ENCODE results near the gene INTS1. TPM values are rescaled to one million over a fixed set of nuclear protein-coding genes. Genes with fewer than 3 reads are reported as not detected.

INTS1 gene
- total and polyA plus RNA-seq, 9 donors, result 1.9 to 80.5 (median 61.5) TPM

DNA sequence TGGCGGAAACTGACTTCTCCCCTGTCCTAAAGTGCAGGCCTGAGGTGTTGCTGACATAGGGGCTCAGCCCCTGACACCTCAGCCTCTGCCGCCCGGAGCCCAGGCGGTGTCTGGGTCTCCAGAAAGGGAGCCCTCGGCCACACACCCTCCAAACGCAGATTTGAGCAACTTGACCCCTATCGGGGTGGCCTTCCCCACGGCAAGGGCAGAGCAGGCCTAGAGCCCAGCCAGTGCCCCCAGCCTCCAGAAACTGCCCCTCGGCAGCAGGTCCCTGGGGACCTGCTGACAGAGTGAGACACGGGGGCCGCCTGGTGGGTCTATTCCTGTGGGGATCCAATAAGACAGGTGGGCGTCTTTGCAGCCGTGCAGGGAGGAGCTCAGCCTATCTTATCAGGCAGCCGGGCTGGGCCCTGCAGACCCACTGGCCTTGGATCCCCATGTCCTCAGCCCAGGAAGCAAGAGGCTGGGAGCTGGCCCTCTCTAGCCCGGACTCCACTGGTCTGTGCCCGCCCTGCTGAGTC, 40.8 kb upstream of the INTS1 start:
- H3K27ac ChIP-seq, result no peak overlapping the region
- no peak overlapping the region for H3K4me3 ChIP-seq
- H3K36me3 ChIP-seq, result no peaks in the 10 kb centered on the region
- TF ChIP-seq EP300 (IDR thresholded peaks at IDR 0.05) (no peak), POLR2A (IDR thresholded peaks at IDR 0.05) (no peak)
- TF ChIP-seq, protein P1, sequence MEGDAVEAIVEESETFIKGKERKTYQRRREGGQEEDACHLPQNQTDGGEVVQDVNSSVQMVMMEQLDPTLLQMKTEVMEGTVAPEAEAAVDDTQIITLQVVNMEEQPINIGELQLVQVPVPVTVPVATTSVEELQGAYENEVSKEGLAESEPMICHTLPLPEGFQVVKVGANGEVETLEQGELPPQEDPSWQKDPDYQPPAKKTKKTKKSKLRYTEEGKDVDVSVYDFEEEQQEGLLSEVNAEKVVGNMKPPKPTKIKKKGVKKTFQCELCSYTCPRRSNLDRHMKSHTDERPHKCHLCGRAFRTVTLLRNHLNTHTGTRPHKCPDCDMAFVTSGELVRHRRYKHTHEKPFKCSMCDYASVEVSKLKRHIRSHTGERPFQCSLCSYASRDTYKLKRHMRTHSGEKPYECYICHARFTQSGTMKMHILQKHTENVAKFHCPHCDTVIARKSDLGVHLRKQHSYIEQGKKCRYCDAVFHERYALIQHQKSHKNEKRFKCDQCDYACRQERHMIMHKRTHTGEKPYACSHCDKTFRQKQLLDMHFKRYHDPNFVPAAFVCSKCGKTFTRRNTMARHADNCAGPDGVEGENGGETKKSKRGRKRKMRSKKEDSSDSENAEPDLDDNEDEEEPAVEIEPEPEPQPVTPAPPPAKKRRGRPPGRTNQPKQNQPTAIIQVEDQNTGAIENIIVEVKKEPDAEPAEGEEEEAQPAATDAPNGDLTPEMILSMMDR (IDR thresholded peaks at IDR 0.05), result no peak
- intact Hi-C loops (cut with DNase I), result no loop called here
- H3K9me3 ChIP-seq, result no peaks in the 10 kb centered on the region
- H3K27me3 ChIP-seq, result no peaks in the 10 kb centered on the region
- DNase-seq, result no peak
- WGBS, 3 donors, result 63 to 68% (median 63%) methylated on average over 15 to 16 of the region's 16 CpGs
- no peaks in the 10 kb centered on the region for H3K4me1 ChIP-seq (ENCODE audit: insufficient read depth)

DNA sequence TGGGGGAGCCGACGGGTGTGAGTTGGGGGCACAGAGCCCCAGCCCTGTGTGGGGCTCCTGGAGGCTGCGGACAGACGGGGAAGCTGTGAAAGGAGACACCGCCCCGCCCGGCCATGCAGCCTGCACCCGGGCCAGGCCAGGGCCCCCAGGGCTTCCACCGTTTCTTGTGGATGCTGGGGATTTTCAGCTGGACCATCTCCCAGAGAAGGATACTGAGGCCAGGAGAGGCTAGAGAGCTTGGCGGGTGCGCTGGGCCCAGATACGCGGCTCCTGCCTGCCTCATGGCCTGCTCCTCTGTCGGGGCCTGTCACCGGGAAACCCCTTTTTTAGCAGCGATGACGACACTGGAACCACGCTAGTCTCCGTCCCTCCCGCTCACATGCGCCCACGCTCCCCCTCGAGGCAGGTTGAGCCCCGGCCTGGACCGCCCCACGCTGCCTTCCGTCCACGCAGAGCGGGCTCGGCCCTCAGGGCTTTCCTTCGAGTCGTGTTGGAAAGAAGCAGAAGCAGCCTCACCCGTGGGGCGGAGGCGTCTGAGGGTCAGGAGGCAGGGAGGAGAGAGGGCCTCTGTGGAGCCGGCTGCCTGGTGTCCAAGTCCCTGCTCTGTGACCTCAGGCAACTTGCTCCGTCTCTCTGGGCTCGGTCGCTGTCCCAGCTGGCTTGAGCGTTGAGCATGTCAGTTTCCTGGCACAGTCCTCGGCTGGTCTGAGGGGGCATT, 40.1 kb upstream of the INTS1 start:
- H3K9me3 ChIP-seq, result no peaks in the 10 kb centered on the region
- TF ChIP-seq, protein P1 (IDR thresholded peaks at IDR 0.05), result no peak
- TF ChIP-seq EP300 (IDR thresholded peaks at IDR 0.05), result no peak
- no peak for TF ChIP-seq POLR2A (IDR thresholded peaks at IDR 0.05)
- no peak overlapping the region for H3K27ac ChIP-seq
- WGBS, 3 donors, result 79 to 83% (median 83%) methylated on average over 39 to 41 of the region's 41 CpGs
- H3K4me1 ChIP-seq (ENCODE audit: insufficient read depth), result no peaks in the 10 kb centered on the region
- intact Hi-C loops (cut with DNase I), result no loop called here
- no peaks in the 10 kb centered on the region for H3K27me3 ChIP-seq
- H3K36me3 ChIP-seq, result no peaks in the 10 kb centered on the region
- H3K4me3 ChIP-seq, result no peak overlapping the region
- DNase-seq, result no peak

- Histone ChIP-seq H3K36me3 (no peaks in the 10 kb centered on the region), H3K27ac (no peak overlapping the region)
- intact Hi-C loops (cut with DNase I), result no loop called here
These were observed 39.6 kb upstream of the INTS1 start for GRCh38 chr7:1543826-1544177.

GRCh38 chr7:1542841-1543747, 38.9 kb upstream of the INTS1 start:
- Histone ChIP-seq H3K27ac (no peak overlapping the region), H3K4me1 (ENCODE audit: insufficient read depth) (no peaks in the 10 kb centered on the region), H3K9me3 (no peaks in the 10 kb centered on the region), H3K27me3 (no peaks in the 10 kb centered on the region), H3K36me3 (no peaks in the 10 kb centered on the region), H3K4me3 (no peak overlapping the region)
- TF ChIP-seq EP300 (IDR thresholded peaks at IDR 0.05), result no peak
- TF ChIP-seq, protein P1 (IDR thresholded peaks at IDR 0.05), result no peak
- peak in 1 of 5 donors; percentile 10 for DNase-seq
- WGBS, 3 donors, result 87 to 92% (median 87%) methylated on average over 38 of the region's 38 CpGs
- intact Hi-C loops (cut with DNase I), result no loop called here

More at GRCh38 chr7:1543826-1544177, 39.6 kb upstream of the INTS1 start:
- H3K9me3 ChIP-seq, result no peaks in the 10 kb centered on the region
- H3K4me3 ChIP-seq, result no peak overlapping the region
- no peaks in the 10 kb centered on the region for H3K27me3 ChIP-seq
- no peaks in the 10 kb centered on the region for H3K4me1 ChIP-seq (ENCODE audit: insufficient read depth)
- DNase-seq, result no peak
- WGBS, 3 donors, result 91 to 92% (median 92%) methylated on average over 6 of the region's 6 CpGs
- TF ChIP-seq EP300 (IDR thresholded peaks at IDR 0.05) (no peak), POLR2A (IDR thresholded peaks at IDR 0.05) (no peak)
